ENCODE data around the gene WDR45.

Gene WDR45

DNA sequence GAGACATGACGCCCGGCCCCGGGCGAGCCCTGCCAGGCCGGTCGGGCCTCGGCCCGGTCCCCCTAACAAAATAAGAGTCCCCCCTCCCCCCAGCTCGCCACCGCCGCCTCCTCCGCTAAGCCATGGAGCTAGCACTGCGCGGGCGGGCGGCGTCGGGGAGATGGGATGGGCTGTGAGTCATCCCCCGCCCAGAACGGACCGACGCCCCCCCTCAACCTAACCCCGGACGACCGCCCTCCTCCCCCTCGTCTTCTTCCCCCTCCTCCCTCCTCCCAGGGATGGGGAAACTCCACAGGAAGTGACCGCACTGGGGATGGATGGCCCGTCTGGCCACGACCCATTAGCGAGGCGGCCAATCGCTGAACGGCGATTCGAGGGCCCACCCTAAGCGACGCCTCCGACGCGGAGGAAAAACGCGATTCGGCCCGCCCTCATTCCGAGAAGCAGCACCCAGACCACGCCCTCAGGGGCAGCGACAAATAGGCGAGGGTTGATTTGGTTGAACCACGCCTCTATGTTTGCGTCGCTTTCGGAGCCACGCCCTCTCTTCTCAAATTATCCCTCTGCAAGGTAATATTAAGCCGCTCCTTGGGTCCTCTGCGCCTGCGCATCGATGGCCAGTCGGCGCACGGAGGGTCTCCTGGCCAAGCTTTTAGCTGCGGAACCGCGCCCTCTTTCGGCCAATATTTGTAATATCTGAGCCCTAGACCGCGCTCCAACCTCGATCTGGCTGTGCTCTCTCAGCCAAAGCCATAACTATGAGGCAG, 36.3 kb downstream of the WDR45 start, which contains the start of gene TFE3:
TFE3 (minus strand) TSS at position 138 of the 767 bp plus-strand sequence; CDS start at position 7, 131 bp downstream.
- DNase-seq, result peak; percentile 100

DNA sequence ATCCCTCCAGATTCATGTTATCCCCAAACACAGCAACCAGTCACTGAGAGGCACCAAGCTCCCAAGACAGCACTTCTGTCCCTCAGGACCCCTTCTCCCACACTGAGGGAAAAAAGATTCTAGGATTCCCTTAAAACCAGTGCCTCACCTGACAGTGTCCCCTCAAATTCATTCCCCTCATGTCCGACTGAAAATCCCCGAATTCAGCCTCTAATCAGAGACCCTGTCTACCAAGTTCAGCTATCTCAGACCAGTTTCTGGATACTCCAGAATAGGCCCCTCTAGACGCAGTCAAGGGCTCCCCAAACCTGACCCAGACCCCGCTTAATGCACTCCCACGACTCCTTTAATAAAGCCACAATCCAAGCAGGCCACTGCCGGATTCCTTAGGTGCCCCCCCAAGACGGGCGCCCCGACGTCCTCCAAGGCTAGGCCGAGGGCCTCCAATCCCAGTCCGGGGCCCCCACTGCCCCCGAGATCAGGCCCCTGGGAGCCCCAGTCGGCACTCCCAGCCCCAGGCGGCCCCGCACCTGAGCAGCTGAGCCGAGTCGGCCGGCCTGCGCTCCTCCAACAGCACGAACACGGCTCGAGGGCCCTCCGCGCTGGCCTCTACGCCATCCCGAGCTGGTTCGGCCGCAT, 37.0 kb downstream of the WDR45 start:
- no peak for DNase-seq

DNA sequence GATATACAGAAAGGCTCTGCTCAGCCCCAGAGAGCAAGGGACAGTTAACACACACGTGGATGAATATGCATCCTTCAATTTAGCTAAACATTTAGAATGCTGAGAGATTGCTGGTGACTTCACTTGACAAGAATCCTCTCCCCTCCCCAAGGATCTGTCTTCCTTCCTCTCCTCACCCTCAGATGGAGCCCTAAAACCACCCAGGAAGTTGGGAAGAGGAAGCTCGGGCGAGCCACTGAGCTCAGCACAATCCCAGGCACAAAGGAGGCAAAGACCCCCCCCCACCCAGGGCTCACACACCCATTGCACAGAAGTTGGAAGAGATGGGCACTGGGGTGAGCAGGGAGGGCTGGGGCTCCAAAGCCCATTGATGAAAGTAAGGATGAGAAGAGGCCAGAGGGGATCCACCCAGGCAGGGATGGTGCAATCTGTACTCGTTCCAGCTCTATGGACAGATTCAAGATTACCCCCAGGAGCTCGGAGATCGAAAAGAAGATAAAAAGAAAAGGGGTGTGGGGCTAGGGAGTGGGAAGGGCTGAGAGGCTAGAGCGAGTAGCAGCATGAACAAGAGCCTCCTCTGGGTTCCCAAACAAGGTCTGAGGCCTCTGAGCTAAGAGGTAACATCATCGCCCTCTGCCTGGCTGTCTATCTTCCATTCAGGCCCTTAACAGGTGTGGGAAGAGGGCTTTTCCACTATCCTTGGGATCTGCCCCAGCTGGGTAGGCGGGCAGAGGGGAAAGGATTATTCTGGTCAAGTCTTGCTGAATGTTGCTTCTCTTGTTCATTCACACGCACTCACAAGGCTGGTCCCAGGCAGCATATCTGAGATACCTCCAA, 37.7 kb downstream of the WDR45 start:
- peak; percentile 79 for DNase-seq

DNA sequence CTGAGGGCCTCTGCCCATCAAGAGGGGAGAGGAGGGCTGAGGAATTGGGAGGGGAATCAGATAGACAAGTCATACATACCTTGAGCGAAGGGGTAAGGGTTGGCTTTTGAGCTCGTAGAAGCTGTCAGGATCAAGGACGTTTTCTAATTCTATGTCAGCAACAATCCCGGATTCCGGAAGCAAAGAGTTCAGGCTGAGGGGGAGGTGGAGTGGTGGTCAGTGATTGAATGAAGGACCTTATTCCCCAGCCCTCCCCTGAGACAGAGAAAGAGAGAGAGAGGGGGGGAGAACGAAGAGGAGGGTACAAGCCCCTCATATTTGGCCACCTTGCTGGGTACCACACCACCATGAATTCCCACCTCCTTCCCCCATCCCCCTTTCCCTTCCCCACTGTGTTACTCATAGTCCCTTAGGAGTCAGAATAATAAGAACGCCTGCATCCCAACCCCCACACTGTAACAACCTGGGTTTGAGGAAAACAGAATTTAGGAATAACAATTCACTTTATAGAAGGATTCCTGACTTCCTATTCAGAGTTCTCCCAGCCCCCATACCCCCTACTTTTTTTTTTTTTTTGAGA, 39.2 kb downstream of the WDR45 start:
- DNase-seq, result no peak

DNA sequence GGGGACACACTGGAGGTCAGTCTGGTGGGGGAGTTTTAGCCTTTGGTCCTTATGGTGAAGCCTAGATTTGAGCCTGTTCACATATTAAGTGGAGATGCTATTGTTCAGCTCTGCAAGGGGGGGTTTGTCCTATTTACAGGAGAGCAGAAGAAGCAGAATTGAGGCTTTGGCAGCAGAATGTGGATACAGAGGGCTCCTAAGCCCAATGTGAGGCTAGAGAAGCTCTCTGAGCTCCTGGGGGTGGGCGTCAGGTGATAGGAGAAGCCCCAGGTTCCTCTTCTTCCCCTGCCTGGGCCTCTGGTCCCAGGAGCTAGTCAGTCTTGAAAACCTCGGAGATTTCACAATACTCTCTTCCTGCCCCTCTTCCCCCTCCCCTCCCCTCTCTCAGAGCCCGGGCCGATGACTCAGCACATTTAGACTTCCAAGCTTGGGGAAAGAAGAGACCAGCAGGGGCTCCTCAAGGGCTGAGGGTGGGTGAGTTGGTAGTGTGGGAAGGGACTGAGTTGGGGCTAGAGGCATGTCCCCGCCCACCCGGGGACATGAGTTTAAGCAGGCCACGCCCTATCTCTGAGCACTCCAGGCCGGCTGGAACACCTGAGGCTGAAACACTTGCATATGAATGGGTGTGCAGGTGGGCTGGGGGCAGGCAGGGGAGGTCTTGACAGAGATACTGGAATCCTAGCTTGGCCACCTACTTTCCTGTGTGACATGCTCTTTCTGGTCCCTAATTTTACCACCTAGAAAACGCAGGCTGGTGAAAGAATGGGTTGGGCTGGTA, 39.9 kb downstream of the WDR45 start:
- peak; percentile 96 for DNase-seq

DNA sequence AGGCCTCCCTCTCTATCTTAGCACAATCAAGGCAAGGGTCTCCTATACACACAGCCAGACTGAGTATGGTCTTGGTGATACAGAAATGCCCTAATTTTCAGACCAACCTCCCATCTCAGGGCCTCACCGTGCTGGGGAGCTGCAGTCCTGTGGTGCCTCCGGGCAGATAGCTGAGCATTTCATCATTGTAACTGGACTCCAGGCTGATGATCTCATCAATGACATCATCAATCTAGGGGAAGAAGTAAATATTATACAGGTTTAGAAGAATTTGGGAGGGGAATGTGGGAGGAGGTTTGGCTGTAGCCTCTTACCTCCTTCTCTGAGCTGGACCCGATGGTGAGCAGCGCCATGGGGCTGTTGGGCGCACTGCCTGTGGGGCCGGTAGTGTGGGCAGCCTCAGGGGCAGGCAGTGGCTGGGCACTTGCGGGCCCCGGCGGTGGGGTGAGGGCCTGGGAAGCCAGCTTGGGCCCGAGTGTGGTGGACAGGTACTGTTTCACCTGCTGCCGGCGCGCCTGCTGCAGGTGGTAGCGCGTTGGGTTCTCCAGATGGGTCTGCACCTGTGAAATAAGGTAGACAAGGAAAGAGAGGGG, 41.7 kb downstream of the WDR45 start:
- DNase-seq, result no peak

DNA sequence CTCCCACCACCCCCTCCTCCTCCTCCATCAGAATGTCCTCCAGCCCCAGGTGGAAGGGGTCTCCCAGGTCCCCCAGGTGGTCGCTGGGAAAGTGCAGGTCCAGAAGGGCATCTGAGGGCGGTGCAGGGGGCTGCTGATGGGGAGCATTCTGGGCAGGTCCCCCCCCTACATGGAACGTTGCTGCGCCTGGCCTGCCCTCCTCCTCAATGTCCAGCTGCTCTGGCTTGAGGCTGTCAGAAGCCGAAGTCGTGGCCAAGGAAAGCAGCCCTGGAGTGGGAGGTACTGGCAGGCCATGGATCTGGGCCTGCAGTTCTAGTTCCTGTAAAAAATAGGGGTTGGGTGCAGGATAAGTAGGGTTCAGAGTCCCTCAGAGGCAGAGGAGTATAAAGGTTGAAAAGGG, 49.4 kb downstream of the WDR45 start:
- DNase-seq, result no peak

DNA sequence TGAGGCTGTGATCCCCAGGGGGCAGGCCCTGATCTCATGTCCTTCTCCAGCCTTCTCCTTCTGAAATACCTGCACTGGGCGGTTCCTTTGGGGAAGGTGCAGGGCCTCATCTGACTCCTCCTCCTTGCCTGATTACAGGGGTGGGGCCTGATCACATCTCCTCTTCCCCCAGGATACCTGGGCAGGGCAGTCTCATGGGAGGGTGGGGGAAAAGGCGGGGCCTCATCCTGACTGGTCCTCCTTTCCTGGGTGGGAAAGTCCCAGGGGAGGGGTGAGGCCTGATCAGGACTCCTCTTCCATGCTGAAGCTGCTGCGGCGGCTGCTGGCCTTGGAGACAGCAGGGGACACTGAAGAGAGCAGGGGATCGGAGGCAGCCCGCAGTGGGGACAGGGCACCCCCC, 49.8 kb downstream of the WDR45 start:
- DNase-seq, result no peak

Measured in NCI-H82 (cell line).